Nucleus accumbens (tissue), 56 donors: ENCODE data around the gene PRR19.
"Not testable (repeated sequence)": the region's sequence is repeated elsewhere in the genome, so short reads cannot be mapped to it uniquely, and the experiment has no call there.

Experiments
- DNase-seq, 56 donors: peaks; one replicate each; lab custom pipeline; 2025; lab: John Stamatoyannopoulos, UW

The PRR19 gene

GRCh38 chr19:42339922-42340321, 38.0 kb downstream of the PRR19 start:
- DNase-seq, result not testable (repeated sequence)

GRCh38 chr19:42343344-42344110, 41.6 kb downstream of the PRR19 start:
- no peak for DNase-seq

GRCh38 chr19:42344336-42344893, 42.5 kb downstream of the PRR19 start:
- no peak for DNase-seq

GRCh38 chr19:42345191-42345812, 43.4 kb downstream of the PRR19 start:
- DNase-seq, result no peak

- DNase-seq, result no peak
Measured at GRCh38 chr19:42348211-42348610, 46.3 kb downstream of the PRR19 start.

GRCh38 chr19:42349378-42350107, 47.6 kb downstream of the PRR19 start:
- DNase-seq, result no peak

- DNase-seq, result no peak
Measured at GRCh38 chr19:42350417-42350816, 48.5 kb downstream of the PRR19 start.

- DNase-seq, result peak in 1 of 56 donors; percentile 24
Measured at GRCh38 chr19:42351079-42351735, 49.3 kb downstream of the PRR19 start.

GRCh38 chr19:42352301-42353259, 50.6 kb downstream of the PRR19 start:
- DNase-seq, result peak in 52 of 56 donors; percentile 14 to 94 (median 73)

GRCh38 chr19:42353341-42354015, 51.5 kb downstream of the PRR19 start:
- DNase-seq, result no peak

- DNase-seq, result no peak
Measured at GRCh38 chr19:42355896-42356295, 54.0 kb downstream of the PRR19 start.

GRCh38 chr19:42356686-42357085, 54.8 kb downstream of the PRR19 start:
- DNase-seq, result no peak

- DNase-seq, result no peak
Measured at GRCh38 chr19:42357290-42357689, 55.4 kb downstream of the PRR19 start.
